GM23248 (cell line): ENCODE data around the gene XIRP2.

ENCODE experiments used
- EZH2 ChIP-seq: fragments of 200-600 bp; sonication (generic); IDR thresholded peaks from 2 replicates; pipeline ENCODE4 v1.6.1; 2018; ENCODE audit warnings: antibody characterized with exemption, mild to moderate bottlenecking; ENCODE audit not compliant: insufficient read depth, poor library complexity, severe bottlenecking
- EZH2phosphoT487 ChIP-seq: fragments of 200-600 bp; sonication (generic); IDR thresholded peaks from 2 replicates; pipeline ENCODE4 v1.6.1; 2018; ENCODE audit warnings: antibody characterized with exemption, moderate library complexity, mild to moderate bottlenecking, low read depth; ENCODE audit not compliant: insufficient read depth

GRCh38 chr2:166841679-166842078, 46.6 kb upstream of the XIRP2 start:
- TF ChIP-seq EZH2: no peak
- no peak for TF ChIP-seq EZH2phosphoT487
